GM18517 (cell line): Measurements from ENCODE around the gene ISG20.

Experiments
- ATAC-seq: cut with Tn5 transposase; IDR thresholded peaks from one replicate; pipeline ENCODE4 v1.9.1; 2021; ENCODE audit warnings: mild to moderate bottlenecking, moderate library complexity; ENCODE audit not compliant: unreplicated experiment

ISG20 gene

DNA sequence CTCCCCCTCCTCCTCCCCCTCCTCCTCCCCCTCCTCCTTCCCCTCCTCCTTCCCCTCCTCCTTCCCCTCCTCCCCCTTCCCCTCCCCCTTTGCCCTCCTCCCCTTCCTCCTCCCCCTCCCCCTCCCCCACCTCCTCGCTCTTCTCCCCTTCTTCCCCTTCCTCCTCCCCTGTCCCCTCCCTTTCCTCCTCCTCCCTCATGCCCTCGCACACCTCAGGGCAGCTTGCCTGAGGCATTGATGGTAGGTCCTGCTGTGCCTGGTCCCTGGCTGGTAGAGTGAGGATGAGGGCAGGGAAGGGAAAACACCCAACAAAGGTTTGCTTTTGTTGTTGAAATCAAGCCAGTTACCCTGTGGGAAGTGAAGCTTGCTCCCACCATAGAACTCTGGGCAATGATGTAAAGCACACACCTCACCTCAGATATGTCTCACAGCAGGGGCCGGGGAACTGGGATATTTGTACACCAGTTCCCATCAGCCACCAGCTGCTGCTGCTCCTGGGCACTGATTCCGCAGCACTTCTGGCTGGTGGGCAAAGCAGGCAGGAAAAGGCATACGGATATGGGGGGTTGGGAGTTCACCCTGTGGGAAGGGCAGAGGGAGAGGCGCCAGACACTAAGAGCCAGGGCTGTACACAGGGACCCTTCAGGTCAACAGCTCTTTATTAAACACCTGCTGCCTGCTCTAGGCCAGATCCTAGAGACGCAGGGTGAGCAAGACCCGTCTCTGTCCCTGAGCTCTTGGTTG lies 13.8 kb downstream of the ISG20 start:
- no peak for ATAC-seq

DNA sequence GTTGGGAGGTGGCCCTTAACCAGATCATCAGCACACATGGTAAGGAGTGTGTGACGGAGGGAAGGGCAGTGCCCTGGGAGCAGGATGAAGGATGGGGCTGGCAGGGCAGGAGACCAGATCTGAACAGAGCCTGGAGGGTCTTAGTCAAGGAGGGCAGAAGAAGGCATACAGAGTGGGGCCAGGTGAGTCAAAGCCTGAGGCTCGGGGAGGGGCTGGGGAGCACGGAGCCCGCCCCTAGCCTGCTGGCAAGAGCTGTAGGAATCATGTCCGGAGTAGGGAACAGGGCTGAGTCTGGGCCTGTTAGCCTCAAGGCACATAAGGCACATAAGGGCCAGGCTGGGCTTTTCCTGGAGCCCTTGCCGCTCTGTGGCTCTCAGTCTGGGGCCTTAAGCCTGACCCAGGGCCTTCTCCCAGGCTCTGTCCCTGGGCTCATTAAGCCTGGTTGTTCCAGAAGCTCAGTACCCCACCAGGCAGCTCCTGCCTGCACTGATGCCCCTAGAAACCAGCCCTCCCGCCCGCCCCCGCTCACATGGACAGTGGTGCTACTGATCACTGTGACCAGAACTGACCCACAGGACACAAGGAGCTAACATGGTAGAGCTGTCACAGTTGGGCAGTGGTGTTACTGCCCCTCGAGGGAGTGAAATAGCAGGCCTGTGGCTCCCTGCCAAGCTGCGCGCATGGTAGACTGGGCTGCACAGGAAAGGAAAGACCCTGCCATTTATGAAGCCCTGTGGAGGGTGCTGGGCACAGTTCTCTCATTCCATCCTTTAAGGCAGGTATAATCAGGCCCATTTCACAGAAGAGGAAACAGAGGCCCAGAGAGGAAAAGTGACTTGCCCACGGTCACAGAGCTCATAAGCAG lies 14.6 kb downstream of the ISG20 start:
- no peak for ATAC-seq

DNA sequence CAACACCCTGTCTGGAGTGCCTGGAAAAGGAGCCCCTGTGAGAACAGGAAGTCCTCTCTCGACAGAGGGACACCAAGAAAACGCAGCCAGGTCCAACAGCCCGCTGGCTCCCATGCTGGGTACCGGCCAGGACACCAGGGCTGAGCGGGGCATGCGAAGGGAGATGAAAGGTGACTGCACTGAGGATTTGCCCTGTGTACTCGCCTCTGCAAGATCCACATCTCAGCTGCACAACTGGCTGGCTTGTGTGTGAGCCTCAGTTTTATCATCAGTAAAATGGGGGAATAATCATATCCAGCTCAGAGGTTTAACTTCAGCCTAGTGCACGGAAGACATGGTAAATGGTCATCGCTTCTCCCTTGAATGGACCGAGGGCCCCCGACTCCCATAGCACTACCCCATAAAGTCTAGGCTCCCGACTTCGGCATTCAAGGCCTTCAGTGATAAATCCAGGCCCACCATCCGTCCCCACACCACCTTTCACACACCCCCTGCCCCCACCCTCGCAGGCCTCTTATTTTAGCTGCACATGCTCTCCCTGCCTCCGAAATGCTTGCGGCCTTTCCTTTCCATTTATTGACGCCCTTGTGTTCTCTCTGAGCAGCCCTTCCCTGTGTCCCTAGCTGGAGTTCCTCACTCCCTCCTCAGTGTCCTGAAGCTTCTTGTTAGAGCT lies 15.8 kb downstream of the ISG20 start:
- ATAC-seq: no peak

DNA sequence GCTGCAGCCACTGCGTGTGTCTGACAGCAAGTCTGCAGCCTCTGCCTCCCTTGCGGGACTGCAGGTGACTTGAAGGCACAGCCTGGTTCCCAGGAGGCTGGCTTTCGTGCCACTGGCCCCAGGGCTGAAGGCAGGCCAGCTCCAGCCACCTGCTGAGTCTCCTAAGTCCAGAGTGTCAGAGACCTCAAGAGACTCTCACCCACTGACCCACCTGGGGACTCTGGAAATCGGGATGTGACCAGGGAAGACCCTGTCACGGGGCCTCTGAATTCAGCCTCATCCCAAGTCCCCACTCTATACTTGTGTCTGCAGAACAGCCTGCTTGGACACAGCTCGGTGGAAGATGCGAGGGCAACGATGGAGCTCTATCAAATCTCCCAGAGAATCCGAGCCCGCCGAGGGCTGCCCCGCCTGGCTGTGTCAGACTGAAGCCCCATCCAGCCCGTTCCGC lies 16.3 kb downstream of the ISG20 start:
- no peak for ATAC-seq

DNA sequence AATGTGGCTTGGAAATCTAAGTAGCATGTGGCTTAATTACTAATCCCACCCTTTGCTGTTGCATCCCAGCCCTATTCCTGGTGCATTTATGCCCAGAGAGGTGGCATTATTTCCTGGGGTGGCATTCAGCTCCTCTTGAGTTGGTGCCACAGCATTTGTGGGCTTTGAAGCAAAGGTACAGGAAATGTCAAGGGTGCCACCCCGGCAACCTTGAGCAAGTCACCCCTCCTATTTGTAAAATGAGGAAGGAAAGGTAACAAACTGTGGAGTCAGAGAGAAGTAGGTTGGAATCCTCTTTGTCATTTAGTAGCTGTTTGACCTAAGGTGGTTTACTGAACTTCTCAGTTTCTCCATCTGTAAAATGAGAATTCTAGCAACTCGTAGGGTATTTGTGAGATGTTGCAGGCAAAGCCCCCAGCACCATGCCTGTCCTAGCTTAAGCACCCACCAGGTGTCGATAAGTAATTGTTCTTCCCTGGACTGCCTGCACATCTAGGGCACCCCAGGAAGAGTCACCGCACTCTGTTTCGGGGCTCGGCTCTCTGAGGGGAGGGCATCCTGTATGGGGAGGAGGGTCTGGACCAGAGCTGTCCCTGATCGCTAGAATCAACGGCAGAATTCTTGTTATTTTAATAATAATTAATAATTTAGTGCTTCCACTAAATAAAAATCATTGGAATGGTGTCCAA lies 17.1 kb downstream of the ISG20 start:
- ATAC-seq: no peak

DNA sequence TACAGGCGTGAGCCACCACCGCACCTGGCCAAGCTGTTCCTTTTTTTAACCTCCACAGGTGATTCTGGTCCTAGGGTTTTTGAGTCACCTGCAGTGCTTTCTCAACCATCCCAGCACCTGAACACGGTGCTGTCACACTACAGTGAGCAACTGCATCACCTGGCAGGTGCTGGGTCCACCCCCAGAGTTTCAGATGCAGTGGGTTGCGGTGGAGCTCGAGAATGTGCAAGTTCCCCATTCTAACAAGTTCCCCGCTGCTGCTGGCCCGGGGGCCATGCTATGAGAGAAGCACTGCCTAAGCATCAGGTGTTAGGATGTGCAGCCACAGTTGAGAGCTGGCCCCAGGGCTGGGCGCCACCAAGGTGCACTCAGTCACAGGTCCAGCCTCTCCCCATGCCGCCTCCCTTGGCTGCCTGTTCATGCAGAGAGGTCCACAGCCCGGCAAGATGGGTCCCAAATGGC lies 18.0 kb downstream of the ISG20 start:
- peak; percentile 88 for ATAC-seq

DNA sequence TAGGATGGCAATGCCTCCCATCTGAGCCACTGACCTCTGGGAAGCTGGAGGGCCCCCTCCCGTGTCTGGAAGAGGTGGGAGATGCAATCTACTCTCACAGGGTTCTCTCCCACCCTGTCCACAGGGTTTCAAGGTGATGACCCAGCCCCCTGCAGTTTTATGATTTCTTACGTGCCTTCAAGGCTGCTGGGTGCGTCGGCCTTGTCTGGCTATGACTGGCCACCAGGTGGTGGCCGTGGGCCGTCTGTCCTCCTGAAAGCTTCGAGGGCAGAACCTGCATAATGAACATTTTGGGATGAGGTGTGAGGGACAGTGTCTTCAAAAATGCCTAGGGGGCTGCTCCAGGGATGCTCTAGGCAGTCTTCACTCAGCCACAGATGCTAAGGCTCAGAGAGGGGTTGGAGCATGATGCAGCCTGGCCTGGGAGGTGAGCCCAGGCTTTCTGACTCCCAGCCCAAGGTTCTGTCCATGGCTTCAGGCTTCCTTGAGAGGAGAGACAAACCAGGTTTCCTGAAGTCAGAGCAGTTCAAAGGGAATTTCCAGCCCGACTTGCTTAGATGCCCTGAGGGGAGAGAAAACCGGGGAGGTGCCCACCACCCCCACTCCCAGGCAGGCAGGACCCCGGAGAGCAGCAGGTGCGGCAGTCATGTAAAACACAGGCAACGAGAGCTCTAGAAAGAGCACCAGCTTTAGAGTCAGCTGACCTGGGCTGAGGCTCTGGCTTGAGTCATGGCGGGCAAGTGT lies 18.7 kb downstream of the ISG20 start:
- no peak for ATAC-seq

DNA sequence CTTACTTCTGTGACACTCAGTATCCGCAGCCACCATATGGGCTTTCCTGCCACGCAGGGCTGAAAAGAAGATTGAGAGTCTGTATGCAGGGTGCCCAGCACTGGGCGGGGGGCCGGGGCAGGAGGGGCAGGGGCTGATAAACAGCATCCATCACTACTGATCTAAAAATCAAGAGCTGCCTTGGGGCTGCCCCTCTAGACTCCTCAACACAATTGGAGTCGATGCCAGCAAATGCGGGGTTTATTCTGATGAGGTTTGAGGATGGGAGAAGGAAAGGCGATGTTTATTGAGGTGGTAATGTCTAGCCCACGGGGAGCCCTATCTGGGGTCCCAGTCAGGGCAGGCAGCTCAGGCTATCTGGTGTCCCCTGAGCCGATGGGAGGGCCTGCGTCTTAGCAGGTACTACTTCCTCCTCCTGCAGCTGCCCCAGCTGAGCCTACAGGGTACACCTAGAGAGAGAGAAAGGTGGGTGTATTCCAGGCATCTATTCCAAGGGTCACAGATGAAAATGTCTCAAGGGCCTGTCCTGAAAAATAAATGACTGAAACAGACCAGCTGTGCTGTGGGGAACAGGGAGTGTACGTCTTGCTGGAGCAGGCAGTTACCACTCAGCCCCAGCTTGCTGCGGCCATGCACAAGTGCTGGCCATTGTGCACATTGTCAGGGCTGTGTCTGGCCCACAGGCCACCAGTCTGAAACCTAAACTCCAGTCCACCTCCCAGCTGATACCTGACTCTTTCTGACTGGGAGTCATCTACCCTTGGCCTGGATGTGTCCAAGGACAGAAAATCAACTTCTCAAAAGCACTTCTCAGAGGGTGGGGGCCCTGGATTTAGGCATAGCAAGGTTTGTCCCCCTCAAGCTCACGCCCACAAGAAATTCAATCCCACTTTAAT lies 19.5 kb downstream of the ISG20 start:
- no peak for ATAC-seq

DNA sequence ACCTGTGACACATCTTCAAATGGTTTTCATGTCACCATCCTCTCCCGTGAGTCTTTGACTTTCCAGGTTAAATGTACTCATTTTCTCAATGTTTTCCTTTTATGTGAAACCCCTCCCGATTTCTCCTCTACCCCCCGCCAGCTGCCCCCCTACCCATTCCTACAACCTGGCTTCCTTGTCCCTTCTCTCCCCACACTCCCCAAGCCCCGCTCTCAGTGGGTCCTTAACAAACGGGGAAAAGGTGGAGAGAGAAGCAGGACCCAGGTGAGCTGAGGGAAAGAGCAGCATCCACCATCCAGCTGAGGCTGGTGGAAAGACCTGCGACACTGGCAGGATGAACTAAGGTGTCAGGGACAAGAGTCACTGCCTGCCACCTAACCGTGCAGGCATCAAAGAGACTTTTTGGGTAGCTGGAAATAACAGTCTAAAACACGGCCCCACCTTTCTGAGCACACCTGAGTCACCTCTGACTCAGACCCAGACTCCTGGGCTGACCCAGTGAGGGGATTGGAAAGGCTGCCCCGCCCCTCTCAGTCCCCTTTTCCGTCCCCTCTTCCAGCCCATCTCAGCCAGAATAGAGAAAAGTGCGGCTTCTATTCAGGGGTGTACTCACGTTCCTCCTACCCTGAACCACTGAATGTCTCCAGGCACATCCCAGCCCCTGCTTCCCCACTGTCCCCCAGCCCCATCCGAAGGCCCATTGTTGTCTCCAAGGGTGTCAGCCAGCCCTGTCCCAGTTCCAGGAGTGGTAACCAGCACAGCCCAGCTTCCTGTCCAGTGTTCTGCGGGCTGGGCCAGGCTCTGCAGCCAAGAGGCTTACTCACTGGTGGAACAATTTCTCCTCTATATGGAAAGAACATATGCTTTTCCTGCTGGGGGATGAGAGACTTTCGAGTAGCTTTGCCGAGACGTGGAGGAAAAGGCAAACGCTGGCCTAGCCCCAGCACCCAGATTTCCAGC lies 20.4 kb downstream of the ISG20 start:
- no peak for ATAC-seq

DNA sequence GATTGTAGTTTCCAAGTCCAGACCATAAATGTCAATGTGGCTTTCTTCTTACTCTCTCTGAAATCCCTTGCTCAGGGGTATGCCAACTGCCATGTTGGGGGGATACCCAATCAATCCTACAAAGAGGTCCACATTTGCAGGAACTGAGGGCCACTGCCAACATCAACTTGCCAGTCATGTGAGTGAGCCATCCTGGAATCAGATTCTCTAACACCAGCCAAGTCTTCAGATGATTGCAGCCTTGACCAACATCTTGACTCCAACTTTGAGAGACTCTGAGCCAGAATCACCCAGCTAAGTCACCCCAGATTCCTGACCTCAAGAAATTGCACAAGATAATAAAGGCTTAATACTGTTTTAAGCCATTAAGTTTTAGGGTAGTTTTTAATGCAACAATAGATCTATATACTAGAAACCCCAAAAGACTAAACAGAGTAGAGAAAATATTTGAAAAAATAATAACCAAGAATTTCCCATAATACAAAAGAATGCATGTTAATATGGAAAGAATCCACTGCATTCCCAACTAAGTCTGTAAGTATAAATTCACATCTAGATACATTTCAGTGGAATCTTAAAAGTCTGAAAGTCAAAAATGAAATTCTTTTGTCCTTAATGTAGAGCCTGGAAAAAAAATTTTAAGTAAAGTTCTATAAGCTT lies 22.4 kb downstream of the ISG20 start:
- no peak for ATAC-seq

DNA sequence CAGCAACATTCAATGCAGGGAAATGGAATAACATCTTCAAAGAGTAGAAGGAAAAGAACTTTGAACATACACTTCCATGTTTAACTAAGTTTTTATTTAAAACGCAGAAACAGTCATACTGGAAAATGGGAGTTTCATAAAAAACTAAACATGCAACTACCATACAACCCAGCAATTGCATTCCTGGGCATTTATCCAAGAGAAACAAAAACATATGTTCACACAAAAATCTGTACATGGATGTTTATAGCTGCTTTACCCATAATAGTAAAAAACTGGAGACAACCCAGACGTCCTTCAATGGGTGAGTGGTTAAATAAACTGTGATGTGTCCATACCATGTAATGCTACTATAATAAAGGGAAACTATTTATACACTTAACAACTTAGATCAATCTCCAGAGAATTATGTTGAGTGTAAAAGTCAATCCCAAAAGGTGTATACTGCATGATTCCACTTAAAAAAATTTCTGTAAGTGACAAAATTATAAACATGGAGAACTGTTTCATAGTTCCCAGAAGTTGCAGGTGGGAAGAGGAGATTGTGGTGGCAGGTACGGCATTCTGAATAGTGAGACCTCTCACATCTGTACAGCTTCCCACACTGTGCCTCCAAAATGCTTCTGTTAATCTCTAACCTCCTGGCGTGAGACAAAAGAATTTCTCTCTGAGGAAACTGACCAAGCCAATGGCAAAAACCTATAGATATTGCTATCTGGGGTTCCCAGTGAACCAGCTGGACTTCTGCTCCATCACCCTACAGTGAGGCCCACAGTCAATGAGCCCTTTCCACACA lies 23.1 kb downstream of the ISG20 start:
- no peak for ATAC-seq

DNA sequence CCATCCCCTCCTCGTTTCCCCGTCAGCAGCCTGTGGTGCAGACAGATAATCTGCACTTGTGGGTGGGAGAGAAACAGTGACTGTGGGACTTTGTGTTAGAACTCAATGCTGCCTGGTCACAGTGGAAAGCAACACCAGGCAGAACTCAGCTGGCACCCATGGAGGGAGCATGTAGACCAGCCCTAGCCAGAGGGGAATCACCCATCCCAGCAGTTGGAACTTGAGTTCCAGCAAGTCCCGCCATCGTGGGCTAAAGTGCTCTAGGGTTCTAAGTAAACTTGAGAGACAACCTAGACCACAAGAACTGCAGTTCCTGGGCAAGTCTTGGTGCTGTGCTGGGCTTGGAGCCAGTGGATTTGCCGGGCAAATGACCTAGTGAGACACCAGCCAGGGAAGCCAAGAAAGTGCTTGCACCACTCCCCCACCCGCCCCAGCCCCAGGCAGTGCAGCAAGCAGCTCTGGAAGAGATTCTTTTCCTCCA lies 24.4 kb downstream of the ISG20 start:
- no peak for ATAC-seq

DNA sequence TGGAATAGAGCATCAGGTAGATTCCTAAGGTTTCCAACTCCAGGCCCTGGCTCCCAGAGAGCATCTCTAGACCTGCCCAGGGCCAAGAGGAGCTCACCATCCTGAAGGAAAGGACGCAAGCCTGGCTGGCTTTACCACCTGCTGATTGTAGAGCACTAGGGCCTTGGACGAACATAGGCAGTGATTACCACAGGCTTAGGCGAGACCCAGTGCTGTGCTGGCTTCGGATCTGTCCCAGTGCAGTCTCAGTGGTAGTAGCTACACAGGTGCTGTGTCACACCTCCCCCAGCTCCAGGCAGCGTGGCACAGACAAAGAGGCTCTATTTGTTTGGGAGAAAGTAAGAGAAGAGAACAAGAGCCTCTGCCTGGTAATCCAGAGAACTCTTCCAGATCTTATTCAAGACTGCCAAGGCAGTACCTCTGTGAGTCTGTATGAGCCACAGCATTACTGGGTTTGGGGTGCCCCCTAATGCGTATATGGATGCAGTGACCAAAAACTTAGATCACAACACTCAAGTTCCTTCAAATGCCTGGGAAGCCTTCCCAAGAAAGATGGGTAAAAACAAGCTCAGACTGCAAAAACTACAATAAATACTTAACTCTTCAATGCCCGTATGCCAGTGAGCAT lies 25.4 kb downstream of the ISG20 start:
- ATAC-seq: no peak

DNA sequence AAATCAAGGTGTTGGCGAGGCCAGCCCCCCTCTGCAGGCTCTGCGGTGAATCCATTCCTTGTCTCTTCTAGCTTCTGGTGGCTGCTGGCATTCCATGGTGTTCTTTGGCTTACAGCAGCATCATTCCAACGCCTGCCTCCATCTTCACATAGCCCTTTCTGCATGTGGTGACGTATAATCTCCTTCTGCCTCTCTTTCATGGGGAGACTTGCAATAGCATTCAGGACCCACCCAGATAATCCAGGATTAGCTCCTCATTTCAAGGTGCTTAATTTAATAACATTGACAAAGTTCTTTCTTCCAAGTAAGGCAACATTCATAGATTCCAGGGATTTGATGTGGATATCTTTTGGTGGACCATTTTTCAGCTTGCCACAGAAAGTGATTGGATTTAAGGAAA lies 35.8 kb downstream of the ISG20 start:
- no peak for ATAC-seq

DNA sequence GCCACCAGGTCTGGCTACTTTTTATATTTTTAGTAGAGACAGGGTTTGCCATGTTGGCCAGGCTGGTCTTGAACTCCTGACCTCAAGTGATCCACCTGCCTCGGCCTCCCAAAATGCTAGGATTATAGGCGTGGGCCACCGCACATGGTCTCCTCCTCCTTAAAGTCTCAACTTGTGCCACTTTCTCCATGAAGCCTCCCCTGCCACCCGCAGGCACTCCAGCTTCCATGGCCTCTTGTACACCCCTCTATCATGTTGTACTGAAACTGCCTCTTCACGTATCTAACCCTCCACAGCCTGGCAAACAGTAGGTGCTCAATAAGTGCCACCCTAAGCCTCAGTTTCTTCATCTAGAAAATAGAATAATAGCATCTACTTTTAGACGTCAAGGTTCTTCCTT lies 39.9 kb downstream of the ISG20 start:
- ATAC-seq: no peak
